NCI-H2196 (cell line): ENCODE measurements around the gene PDE4D.
A peak's percentile ranks its signal among the peaks of the same experiment; 100 is the strongest.
"Not testable (repeated sequence)": the region's sequence is repeated elsewhere in the genome, so short reads cannot be mapped to it uniquely, and the experiment has no call there.

Source experiments
- DNase-seq: peaks from one replicate; lab custom pipeline; 2025; ENCODE audit not compliant: unreplicated experiment; lab: John Stamatoyannopoulos, UW

PDE4D gene

GRCh38 chr5:59800347-59800893 is 93.1 kb downstream of the PDE4D start:
- DNase-seq, result no peak

- peak; percentile 50 for DNase-seq
Measured at GRCh38 chr5:59799668-59800346, 93.7 kb downstream of the PDE4D start.

GRCh38 chr5:59798862-59799667 is 94.5 kb downstream of the PDE4D start:
- peak; percentile 21 for DNase-seq

- no peak for DNase-seq
Measured at GRCh38 chr5:59795141-59795540, 98.4 kb downstream of the PDE4D start.

GRCh38 chr5:59792983-59793585 is 100.4 kb downstream of the PDE4D start:
- DNase-seq, result no peak

GRCh38 chr5:59791617-59792016 is 101.9 kb downstream of the PDE4D start:
- no peak for DNase-seq

- no peak for DNase-seq
Measured at GRCh38 chr5:59790776-59791475, 102.6 kb downstream of the PDE4D start.

GRCh38 chr5:59790376-59790775 is 103.2 kb downstream of the PDE4D start:
- no peak for DNase-seq

GRCh38 chr5:59789894-59790293 is 103.6 kb downstream of the PDE4D start:
- DNase-seq, result no peak

- no peak for DNase-seq
Measured at GRCh38 chr5:59789197-59789596, 104.3 kb downstream of the PDE4D start.

- DNase-seq, result no peak
Measured at GRCh38 chr5:59786334-59786805, 107.2 kb downstream of the PDE4D start.

- DNase-seq, result no peak
Measured at GRCh38 chr5:59785676-59786333, 107.7 kb downstream of the PDE4D start.

GRCh38 chr5:59784708-59785107 is 108.8 kb downstream of the PDE4D start:
- DNase-seq, result not testable (repeated sequence)

- no peak for DNase-seq
Measured at GRCh38 chr5:59783264-59783663, 110.3 kb downstream of the PDE4D start.

- DNase-seq, result no peak
Measured at GRCh38 chr5:59782856-59783255, 110.7 kb downstream of the PDE4D start.

- DNase-seq, result no peak
Measured at GRCh38 chr5:59779453-59779852, 114.1 kb downstream of the PDE4D start.

GRCh38 chr5:59777028-59777427 is 116.5 kb downstream of the PDE4D start:
- DNase-seq, result no peak

- no peak for DNase-seq
Measured at GRCh38 chr5:59773294-59773693, 120.2 kb downstream of the PDE4D start.

- no peak for DNase-seq
Measured at GRCh38 chr5:59772757-59773156, 120.8 kb downstream of the PDE4D start.

- no peak for DNase-seq
Measured at GRCh38 chr5:59772206-59772605, 121.3 kb downstream of the PDE4D start.
